Neuronal stem cell (in vitro differentiated cells): ENCODE measurements around the gene RAD51B.

Experiments used
- DNase-seq: peaks from one replicate; pipeline ENCODE4 v3.0.0-alpha.2; 2013; ENCODE audit warnings: low spot score
- H2AFZ ChIP-seq: one replicate; pipeline ENCODE4 v1.6.1; 2013; ENCODE audit warnings: mild to moderate bottlenecking, low read length, inconsistent platforms
- H2AK5ac ChIP-seq: 2 replicates; pipeline ENCODE4 v1.6.1; 2013; ENCODE audit warnings: low read depth, mild to moderate bottlenecking, inconsistent platforms, low read length, moderate library complexity, mixed read lengths
- H2BK120ac ChIP-seq: 2 replicates; pipeline ENCODE4 v1.6.1; 2013; ENCODE audit warnings: low read depth, mild to moderate bottlenecking, inconsistent platforms, low read length, moderate library complexity, mixed read lengths
- H2BK12ac ChIP-seq: one replicate; pipeline ENCODE4 v1.6.1; 2013; ENCODE audit warnings: low read length, inconsistent platforms
- H2BK15ac ChIP-seq: 2 replicates; pipeline ENCODE4 v1.6.1; 2013; ENCODE audit warnings: mild to moderate bottlenecking, low read length, inconsistent platforms, mixed read lengths
- H2BK5ac ChIP-seq: one replicate; pipeline ENCODE4 v1.6.1; 2013; ENCODE audit warnings: inconsistent platforms, mild to moderate bottlenecking, low read length, moderate library complexity
- H3K14ac ChIP-seq: one replicate; pipeline ENCODE4 v1.6.1; 2013; ENCODE audit warnings: low read length, inconsistent platforms
- H3K18ac ChIP-seq: 2 replicates; pipeline ENCODE4 v1.6.1; 2013; ENCODE audit warnings: low read length, inconsistent platforms
- H3K23ac ChIP-seq: 2 replicates; pipeline ENCODE4 v1.6.1; 2013; ENCODE audit warnings: low read depth, mild to moderate bottlenecking, mixed read lengths, low read length, inconsistent platforms; ENCODE audit not compliant: poor library complexity
- H3K27ac ChIP-seq: replicated peaks from 3 replicates; pipeline ENCODE4 v1.5.1; 2013; ENCODE audit warnings: low read length, inconsistent platforms
- H3K27me3 ChIP-seq, 3 experiments: 2 replicates each; pipeline ENCODE4 v1.6.1; 2013; ENCODE audit warnings: low read length in 3 of 3, mild to moderate bottlenecking in 2 of 3, inconsistent platforms in 1 of 3, low read depth in 1 of 3, mixed read lengths in 1 of 3, moderate library complexity in 1 of 3; ENCODE audit not compliant: control insufficient read depth in 3 of 3, insufficient read depth in 3 of 3
- H3K36me3 ChIP-seq, 2 donors: replicated peaks in 1 of 2; 2 replicates each; pipeline ENCODE4 v1.6.1; 2013; ENCODE audit warnings: low read length in 2 of 2; ENCODE audit not compliant: control insufficient read depth in 2 of 2, insufficient read depth in 2 of 2
- H3K4ac ChIP-seq: 2 replicates; pipeline ENCODE4 v1.6.1; 2013; ENCODE audit warnings: inconsistent platforms, mild to moderate bottlenecking, low read length, moderate library complexity
- H3K4me1 ChIP-seq, 2 donors: 1 replicate in 1 of 2; 2 replicates in 1 of 2; pipeline ENCODE4 v1.6.1; 2013; ENCODE audit warnings: low read length in 2 of 2, low read depth in 1 of 2; ENCODE audit not compliant: control insufficient read depth in 2 of 2, insufficient read depth in 1 of 2
- H3K4me2 ChIP-seq: one replicate; pipeline ENCODE4 v1.6.1; 2013; ENCODE audit warnings: mild to moderate bottlenecking, low read length, inconsistent platforms; ENCODE audit not compliant: insufficient read depth, poor library complexity, severe bottlenecking
- H3K4me3 ChIP-seq, 2 donors: 2 replicates each; pipeline ENCODE4 v1.5.1; 2013; ENCODE audit warnings: low read length in 2 of 2, mild to moderate bottlenecking in 2 of 2, inconsistent platforms in 1 of 2, moderate library complexity in 1 of 2
- H3K79me1 ChIP-seq: one replicate; pipeline ENCODE4 v1.6.1; 2013; ENCODE audit warnings: low read depth, mild to moderate bottlenecking, inconsistent platforms, low read length, moderate library complexity
- H3K9ac ChIP-seq: one replicate; pipeline ENCODE4 v1.6.1; 2013; ENCODE audit warnings: mild to moderate bottlenecking, low read depth, low read length, inconsistent platforms; ENCODE audit not compliant: poor library complexity
- H3K9me3 ChIP-seq, 2 donors: replicated peaks in 1 of 2; 2 replicates each; pipeline versions ENCODE3 to v1.6.1; 2013; ENCODE audit warnings: low read length in 2 of 2, mild to moderate bottlenecking in 2 of 2, inconsistent platforms in 1 of 2, low read depth in 1 of 2, mixed read lengths in 1 of 2, moderate library complexity in 1 of 2; ENCODE audit not compliant: control insufficient read depth in 2 of 2, insufficient read depth in 1 of 2
- H4K8ac ChIP-seq: one replicate; pipeline ENCODE4 v1.6.1; 2013; ENCODE audit warnings: low read depth, mild to moderate bottlenecking, inconsistent platforms, low read length, moderate library complexity
- H4K91ac ChIP-seq: one replicate; pipeline ENCODE4 v1.6.1; 2013; ENCODE audit warnings: low read length, low read depth, mild to moderate bottlenecking, inconsistent platforms; ENCODE audit not compliant: poor library complexity
- WGBS, 2 donors: extraction: QIAGEN DNeasy Blood & Tissue Kit; methylation state at CpG; one replicate each; pipeline ENCODE4 v1.1.7; 2013; ENCODE audit warnings: missing lambda C conversion rate in 2 of 2, mixed read lengths in 1 of 2; ENCODE audit not compliant: insufficient read length in 2 of 2, insufficient replicate concordance in 1 of 2; ENCODE audit errors: extremely low coverage in 2 of 2; 5-methylcytosine and 5-hydroxymethylcytosine counted together

Gene RAD51B

GRCh38 chr14:67971627-67972625 lies 152.3 kb downstream of the RAD51B start:
- Histone ChIP-seq H3K27ac (no peak overlapping the region), H3K9me3 (no peaks in the 10 kb centered on the region), H3K36me3 (no peaks in the 10 kb centered on the region), H2BK15ac (no peak overlapping the region), H4K91ac (no peak overlapping the region), H3K9ac (no peak overlapping the region), H2BK5ac (no peak overlapping the region), H3K18ac (no peak overlapping the region), H2AFZ (no peak overlapping the region), H3K27me3 (no peaks in the 10 kb centered on the region), H4K8ac (no peak overlapping the region), H2BK12ac (no peak overlapping the region), H2BK120ac (no peak overlapping the region), H3K4me1 (no peaks in the 10 kb centered on the region), H3K79me1 (no peaks in the 10 kb centered on the region), H2AK5ac (no peak overlapping the region), H3K14ac (no peak overlapping the region), H3K4ac (no peak overlapping the region), H3K4me2 (no peak overlapping the region), H3K4me3 (no peak overlapping the region), H3K23ac (no peak overlapping the region)
- no peak for DNase-seq
- WGBS, 2 donors = no CpG with 5 or more reads among the region's 4 CpGs

DNA sequence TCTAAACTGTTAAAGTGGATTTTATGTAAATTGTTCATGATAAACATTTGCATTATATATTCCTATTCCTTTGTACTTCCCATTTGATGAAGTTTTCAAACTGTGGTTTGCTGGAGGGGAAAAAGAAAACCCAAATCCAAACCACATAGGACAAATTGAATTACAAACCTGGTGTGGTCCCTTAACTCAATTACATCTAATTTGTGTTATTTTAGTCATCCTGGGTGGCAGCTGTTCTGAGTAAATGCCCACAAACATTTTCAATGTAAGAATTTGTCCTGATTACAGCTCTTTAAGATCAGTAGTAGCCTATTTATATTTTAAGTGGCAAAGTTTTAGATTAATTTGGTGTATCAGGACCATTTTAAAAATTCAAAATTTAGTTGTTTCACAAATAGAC lies 153.9 kb downstream of the RAD51B start:
- Histone ChIP-seq H3K4me3 (no peak overlapping the region), H2AFZ (no peak overlapping the region), H3K4me1 (peaks cover 0 to 2% of the 10 kb centered on the region in 2 donors), H3K27me3 (no peaks in the 10 kb centered on the region), H3K9me3 (no peaks in the 10 kb centered on the region), H4K91ac (no peak overlapping the region), H2BK5ac (no peak overlapping the region), H3K14ac (no peak overlapping the region), H3K36me3 (no peaks in the 10 kb centered on the region), H2BK120ac (no peak overlapping the region), H4K8ac (no peak overlapping the region), H2BK12ac (no peak overlapping the region), H2BK15ac (no peak overlapping the region), H3K18ac (no peak overlapping the region), H2AK5ac (no peak overlapping the region), H3K9ac (no peak overlapping the region), H3K4ac (no peak overlapping the region), H3K79me1 (no peaks in the 10 kb centered on the region), H3K27ac (no peak overlapping the region), H3K23ac (no peak overlapping the region), H3K4me2 (no peak overlapping the region)
- DNase-seq = no peak

DNA sequence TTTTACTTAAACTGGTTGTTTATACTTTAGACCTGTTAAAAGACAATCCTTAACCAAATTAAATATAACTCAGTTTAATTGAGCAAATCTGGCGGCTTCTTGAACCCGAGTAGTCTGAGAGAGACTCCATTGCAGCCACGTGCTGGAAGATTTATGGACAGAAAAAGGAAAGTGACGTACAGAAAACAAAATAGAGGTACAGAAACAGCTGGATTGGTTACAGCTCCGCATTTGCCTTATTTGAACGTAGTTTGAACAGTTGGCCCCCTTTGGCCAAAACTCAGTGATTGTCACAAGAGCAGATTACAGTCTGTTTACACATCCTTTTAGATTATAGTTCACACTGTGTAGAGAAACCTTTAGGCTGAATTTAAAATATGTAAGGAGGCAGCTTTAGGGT lies 155.9 kb downstream of the RAD51B start:
- DNase-seq = no peak
- H2AK5ac ChIP-seq = no peak overlapping the region
- H3K79me1 ChIP-seq = no peaks in the 10 kb centered on the region
- no peak overlapping the region for H3K9ac ChIP-seq
- H3K36me3 ChIP-seq = no peaks in the 10 kb centered on the region
- no peak overlapping the region for H2BK5ac ChIP-seq
- H4K8ac ChIP-seq = no peak overlapping the region
- peaks cover 0 to 2% of the 10 kb centered on the region in 2 donors for H3K4me1 ChIP-seq
- H3K4ac ChIP-seq = no peak overlapping the region
- no CpG with 5 or more reads among the region's 6 CpGs for WGBS, 2 donors
- H2BK15ac ChIP-seq = no peak overlapping the region
- H2BK12ac ChIP-seq = no peak overlapping the region
- no peak overlapping the region for H3K18ac ChIP-seq
- no peak overlapping the region for H3K4me3 ChIP-seq
- H3K9me3 ChIP-seq = no peaks in the 10 kb centered on the region
- H3K4me2 ChIP-seq = no peak overlapping the region
- no peak overlapping the region for H3K23ac ChIP-seq
- H3K27ac ChIP-seq = no peak overlapping the region
- no peak overlapping the region for H2BK120ac ChIP-seq
- no peak overlapping the region for H3K14ac ChIP-seq
- H3K27me3 ChIP-seq = no peaks in the 10 kb centered on the region
- no peak overlapping the region for H4K91ac ChIP-seq
- no peak overlapping the region for H2AFZ ChIP-seq

GRCh38 chr14:67977434-67978034 lies 158.0 kb downstream of the RAD51B start:
- Histone ChIP-seq H3K4ac (no peak overlapping the region), H3K9me3 (no peaks in the 10 kb centered on the region), H3K27ac (no peak overlapping the region), H3K14ac (no peak overlapping the region), H4K91ac (no peak overlapping the region), H3K4me1 (peaks cover 0 to 2% of the 10 kb centered on the region in 2 donors), H4K8ac (no peak overlapping the region), H2BK12ac (no peak overlapping the region), H3K36me3 (no peaks in the 10 kb centered on the region), H3K23ac (no peak overlapping the region), H2BK15ac (no peak overlapping the region), H3K27me3 (no peaks in the 10 kb centered on the region), H3K4me2 (no peak overlapping the region), H3K18ac (no peak overlapping the region), H2AK5ac (no peak overlapping the region), H3K9ac (no peak overlapping the region), H2BK120ac (no peak overlapping the region), H2BK5ac (no peak overlapping the region), H2AFZ (no peak overlapping the region), H3K79me1 (no peaks in the 10 kb centered on the region), H3K4me3 (no peak overlapping the region)
- no peak for DNase-seq
- WGBS, 2 donors = no CpG with 5 or more reads among the region's 1 CpG
